HepG2 (cell line): ENCODE results near the gene MIR17HG.

Experiments
- ATAD3A ChIP-seq: sonication (generic); formaldehyde crosslinking; IDR thresholded peaks from 2 replicates; pipeline ENCODE4 v1.4.0; 2020; ENCODE audit warnings: missing genetic modification reagents
- BRCA1 ChIP-seq: sonication (generic); formaldehyde crosslinking; IDR thresholded peaks from 2 replicates; pipeline ENCODE4 v1.4.0; 2020; ENCODE audit warnings: missing genetic modification reagents
- CENPT ChIP-seq: sonication (generic); formaldehyde crosslinking; IDR thresholded peaks from 2 replicates; pipeline ENCODE4 v1.8.0; 2022; ENCODE audit warnings: low read depth, mild to moderate bottlenecking, moderate library complexity, missing genetic modification reagents
- CHD2 ChIP-seq: IDR thresholded peaks from 2 replicates; pipeline ENCODE4 v1.6.1; 2011; ENCODE audit warnings: low read depth, low read length, improper control_type of control experiment
- EZH2 ChIP-seq: conservative IDR thresholded peaks from 2 replicates; pipeline ENCODE4 v1.6.1; 2012; ENCODE audit warnings: mild to moderate bottlenecking, low read depth, low read length, moderate library complexity
- KAT2B ChIP-seq: fragments of 150-350 bp; IDR thresholded peaks from 2 replicates; pipeline ENCODE4 v1.6.1; 2014; ENCODE audit warnings: low read depth, low read length, borderline replicate concordance
- MXD4 ChIP-seq: IDR thresholded peaks from 2 replicates; pipeline ENCODE4 v1.6.1; 2016; ENCODE audit warnings: mild to moderate bottlenecking, missing biosample characterization, missing genetic modification reagents
- POLR2A ChIP-seq, 2 experiments: IDR thresholded peaks; 2 replicates each; pipeline ENCODE4 v1.6.1; 2011; ENCODE audit warnings: low read depth in 2 of 2, low read length in 2 of 2, mild to moderate bottlenecking in 1 of 2, moderate library complexity in 1 of 2; ENCODE audit not compliant: insufficient read depth in 1 of 2
- POLR2AphosphoS5 ChIP-seq: IDR thresholded peaks from 2 replicates; pipeline ENCODE4 v1.6.1; 2012; ENCODE audit warnings: low read depth, low read length
- SMARCE1 ChIP-seq: fragments of 450-650 bp; IDR thresholded peaks from 2 replicates; pipeline ENCODE4 v1.6.1; 2017; ENCODE audit warnings: borderline replicate concordance
- ZFP82 ChIP-seq: sonication (generic); formaldehyde crosslinking; IDR thresholded peaks from 2 replicates; pipeline ENCODE4 v1.5.1; 2020; ENCODE audit warnings: mild to moderate bottlenecking, missing genetic modification reagents, borderline replicate concordance
- ZNF296 ChIP-seq: sonication (generic); formaldehyde crosslinking; conservative IDR thresholded peaks from 2 replicates; pipeline ENCODE4 v1.5.0; 2020; ENCODE audit warnings: mild to moderate bottlenecking, missing genetic modification reagents
- ZNF333 ChIP-seq: sonication (generic); formaldehyde crosslinking; IDR thresholded peaks from 2 replicates; pipeline ENCODE4 v1.4.0; 2020; ENCODE audit warnings: mild to moderate bottlenecking, missing genetic modification reagents, borderline replicate concordance
- TF ChIP-seq, protein P1 (sequence below): sonication (generic); formaldehyde crosslinking; IDR thresholded peaks from 2 replicates; pipeline ENCODE4 v1.5.0; 2020; ENCODE audit warnings: mild to moderate bottlenecking, missing genetic modification reagents, moderate library complexity

DNA sequence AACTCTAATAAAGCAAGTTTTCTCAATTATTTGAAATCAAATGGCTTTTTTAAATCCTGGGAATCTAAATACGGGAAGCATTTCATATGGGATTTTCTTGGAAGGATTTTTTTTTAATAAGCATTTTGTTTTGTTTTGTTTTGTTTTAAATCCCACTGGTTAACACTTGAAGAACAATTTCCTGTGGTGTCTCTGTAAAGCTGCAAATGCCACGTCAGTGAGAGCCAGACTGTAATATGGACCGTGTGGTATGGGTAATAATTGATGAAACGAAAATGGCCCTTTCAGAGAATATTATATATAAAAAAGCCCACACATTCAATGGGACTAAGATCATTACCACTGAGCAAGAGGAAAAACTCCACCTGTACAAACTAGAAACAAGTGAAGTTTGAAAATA, 33.9 kb upstream of the MIR17HG start:
- TF ChIP-seq ZNF296 (CRISPR knock-in tag) (no peak), KAT2B (no peak), ATAD3A (CRISPR knock-in tag) (no peak), SMARCE1 (no peak), ZNF333 (CRISPR knock-in tag) (no peak), POLR2AphosphoS5 (no peak), EZH2 (no peak), POLR2A (IDR thresholded peaks at IDR 0.05; ENCODE audit: insufficient read depth in 1 of 2, low read depth in 2 of 2, low read length in 2 of 2) (no peak), MXD4 (CRISPR knock-in tag) (no peak), BRCA1 (no peak), CENPT (CRISPR knock-in tag) (no peak), CHD2 (no peak), ZFP82 (no peak)
- TF ChIP-seq, protein P1, sequence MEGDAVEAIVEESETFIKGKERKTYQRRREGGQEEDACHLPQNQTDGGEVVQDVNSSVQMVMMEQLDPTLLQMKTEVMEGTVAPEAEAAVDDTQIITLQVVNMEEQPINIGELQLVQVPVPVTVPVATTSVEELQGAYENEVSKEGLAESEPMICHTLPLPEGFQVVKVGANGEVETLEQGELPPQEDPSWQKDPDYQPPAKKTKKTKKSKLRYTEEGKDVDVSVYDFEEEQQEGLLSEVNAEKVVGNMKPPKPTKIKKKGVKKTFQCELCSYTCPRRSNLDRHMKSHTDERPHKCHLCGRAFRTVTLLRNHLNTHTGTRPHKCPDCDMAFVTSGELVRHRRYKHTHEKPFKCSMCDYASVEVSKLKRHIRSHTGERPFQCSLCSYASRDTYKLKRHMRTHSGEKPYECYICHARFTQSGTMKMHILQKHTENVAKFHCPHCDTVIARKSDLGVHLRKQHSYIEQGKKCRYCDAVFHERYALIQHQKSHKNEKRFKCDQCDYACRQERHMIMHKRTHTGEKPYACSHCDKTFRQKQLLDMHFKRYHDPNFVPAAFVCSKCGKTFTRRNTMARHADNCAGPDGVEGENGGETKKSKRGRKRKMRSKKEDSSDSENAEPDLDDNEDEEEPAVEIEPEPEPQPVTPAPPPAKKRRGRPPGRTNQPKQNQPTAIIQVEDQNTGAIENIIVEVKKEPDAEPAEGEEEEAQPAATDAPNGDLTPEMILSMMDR (CRISPR knock-in tag), result no peak
